Ovary (tissue), 3 donors: ENCODE measurements around the gene EVC2.

Source experiments
- CTCF ChIP-seq, 3 donors: fragments of 450-650 bp in 2 of 3; fragments of 200-600 bp in 1 of 3; IDR thresholded peaks; one replicate each; pipeline versions ENCODE4 v1.5.1 to v1.8.0; 2016 to 2022; ENCODE audit warnings: antibody characterized with exemption in 3 of 3, mild to moderate bottlenecking in 1 of 3
- POLR2A ChIP-seq: fragments of 450-650 bp; IDR thresholded peaks from one replicate; pipeline ENCODE4 v1.6.1; 2017; ENCODE audit warnings: antibody characterized with exemption, mild to moderate bottlenecking, moderate library complexity
- donor health status: DM: no; HTN: no; CAD: no.

DNA sequence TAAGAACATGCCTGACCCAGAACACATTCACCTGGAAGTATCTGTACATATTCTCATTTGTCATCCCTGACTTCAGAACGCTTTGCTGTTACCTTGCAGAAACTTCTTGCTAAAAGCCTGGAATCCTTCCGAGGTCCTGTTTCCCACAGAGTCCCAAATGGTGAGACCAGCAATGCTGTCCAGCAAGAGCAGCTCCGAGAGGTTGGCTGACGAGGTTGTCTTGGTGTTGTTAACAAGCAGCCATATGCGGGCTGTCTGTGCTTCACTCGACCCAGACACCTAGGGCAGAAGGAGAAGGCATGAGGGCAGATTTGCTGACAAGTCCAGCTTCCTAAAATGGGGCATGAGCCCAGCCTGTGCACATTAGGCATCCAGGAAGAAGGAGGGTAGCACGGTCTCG lies 19.3 kb downstream of the EVC2 start:
- TF ChIP-seq CTCF (IDR thresholded peaks at IDR 0.05): no peak
- TF ChIP-seq POLR2A: no peak
